Neuronal stem cell (in vitro differentiated cells): ENCODE measurements around the gene MLX.

Source experiments
- DNase-seq: peaks from one replicate; pipeline ENCODE4 v3.0.0-alpha.2; 2013; ENCODE audit warnings: low spot score
- H2AFZ ChIP-seq: one replicate; pipeline ENCODE4 v1.6.1; 2013; ENCODE audit warnings: mild to moderate bottlenecking, low read length, inconsistent platforms
- H2AK5ac ChIP-seq: 2 replicates; pipeline ENCODE4 v1.6.1; 2013; ENCODE audit warnings: low read depth, mild to moderate bottlenecking, inconsistent platforms, low read length, moderate library complexity, mixed read lengths
- H2BK120ac ChIP-seq: 2 replicates; pipeline ENCODE4 v1.6.1; 2013; ENCODE audit warnings: low read depth, mild to moderate bottlenecking, inconsistent platforms, low read length, moderate library complexity, mixed read lengths
- H2BK12ac ChIP-seq: one replicate; pipeline ENCODE4 v1.6.1; 2013; ENCODE audit warnings: low read length, inconsistent platforms
- H2BK15ac ChIP-seq: 2 replicates; pipeline ENCODE4 v1.6.1; 2013; ENCODE audit warnings: mild to moderate bottlenecking, low read length, inconsistent platforms, mixed read lengths
- H2BK5ac ChIP-seq: one replicate; pipeline ENCODE4 v1.6.1; 2013; ENCODE audit warnings: inconsistent platforms, mild to moderate bottlenecking, low read length, moderate library complexity
- H3K14ac ChIP-seq: one replicate; pipeline ENCODE4 v1.6.1; 2013; ENCODE audit warnings: low read length, inconsistent platforms
- H3K18ac ChIP-seq: 2 replicates; pipeline ENCODE4 v1.6.1; 2013; ENCODE audit warnings: low read length, inconsistent platforms
- H3K23ac ChIP-seq: 2 replicates; pipeline ENCODE4 v1.6.1; 2013; ENCODE audit warnings: low read depth, mild to moderate bottlenecking, mixed read lengths, low read length, inconsistent platforms; ENCODE audit not compliant: poor library complexity
- H3K27ac ChIP-seq: replicated peaks from 3 replicates; pipeline ENCODE4 v1.5.1; 2013; ENCODE audit warnings: low read length, inconsistent platforms
- H3K27me3 ChIP-seq, 3 experiments: 2 replicates each; pipeline ENCODE4 v1.6.1; 2013; ENCODE audit warnings: low read length in 3 of 3, mild to moderate bottlenecking in 2 of 3, inconsistent platforms in 1 of 3, low read depth in 1 of 3, mixed read lengths in 1 of 3, moderate library complexity in 1 of 3; ENCODE audit not compliant: control insufficient read depth in 3 of 3, insufficient read depth in 3 of 3
- H3K36me3 ChIP-seq, 2 donors: replicated peaks in 1 of 2; 2 replicates each; pipeline ENCODE4 v1.6.1; 2013; ENCODE audit warnings: low read length in 2 of 2; ENCODE audit not compliant: control insufficient read depth in 2 of 2, insufficient read depth in 2 of 2
- H3K4ac ChIP-seq: 2 replicates; pipeline ENCODE4 v1.6.1; 2013; ENCODE audit warnings: inconsistent platforms, mild to moderate bottlenecking, low read length, moderate library complexity
- H3K4me1 ChIP-seq, 2 donors: 1 replicate in 1 of 2; 2 replicates in 1 of 2; pipeline ENCODE4 v1.6.1; 2013; ENCODE audit warnings: low read length in 2 of 2, low read depth in 1 of 2; ENCODE audit not compliant: control insufficient read depth in 2 of 2, insufficient read depth in 1 of 2
- H3K4me2 ChIP-seq: one replicate; pipeline ENCODE4 v1.6.1; 2013; ENCODE audit warnings: mild to moderate bottlenecking, low read length, inconsistent platforms; ENCODE audit not compliant: insufficient read depth, poor library complexity, severe bottlenecking
- H3K4me3 ChIP-seq, 2 donors: 2 replicates each; pipeline ENCODE4 v1.5.1; 2013; ENCODE audit warnings: low read length in 2 of 2, mild to moderate bottlenecking in 2 of 2, inconsistent platforms in 1 of 2, moderate library complexity in 1 of 2
- H3K79me1 ChIP-seq: one replicate; pipeline ENCODE4 v1.6.1; 2013; ENCODE audit warnings: low read depth, mild to moderate bottlenecking, inconsistent platforms, low read length, moderate library complexity
- H3K9ac ChIP-seq: one replicate; pipeline ENCODE4 v1.6.1; 2013; ENCODE audit warnings: mild to moderate bottlenecking, low read depth, low read length, inconsistent platforms; ENCODE audit not compliant: poor library complexity
- H3K9me3 ChIP-seq, 2 donors: replicated peaks in 1 of 2; 2 replicates each; pipeline versions ENCODE3 to v1.6.1; 2013; ENCODE audit warnings: low read length in 2 of 2, mild to moderate bottlenecking in 2 of 2, inconsistent platforms in 1 of 2, low read depth in 1 of 2, mixed read lengths in 1 of 2, moderate library complexity in 1 of 2; ENCODE audit not compliant: control insufficient read depth in 2 of 2, insufficient read depth in 1 of 2
- H4K8ac ChIP-seq: one replicate; pipeline ENCODE4 v1.6.1; 2013; ENCODE audit warnings: low read depth, mild to moderate bottlenecking, inconsistent platforms, low read length, moderate library complexity
- H4K91ac ChIP-seq: one replicate; pipeline ENCODE4 v1.6.1; 2013; ENCODE audit warnings: low read length, low read depth, mild to moderate bottlenecking, inconsistent platforms; ENCODE audit not compliant: poor library complexity
- WGBS, 2 donors: extraction: QIAGEN DNeasy Blood & Tissue Kit; methylation state at CpG; one replicate each; pipeline ENCODE4 v1.1.7; 2013; ENCODE audit warnings: missing lambda C conversion rate in 2 of 2, mixed read lengths in 1 of 2; ENCODE audit not compliant: insufficient read length in 2 of 2, insufficient replicate concordance in 1 of 2; ENCODE audit errors: extremely low coverage in 2 of 2; 5-methylcytosine and 5-hydroxymethylcytosine counted together

The MLX gene

GRCh38 chr17:42562388-42563142 lies 4.3 kb upstream of the MLX start:
- no peak for DNase-seq
- H3K14ac ChIP-seq: no peak overlapping the region
- H3K23ac ChIP-seq: peak overlapping the region; percentile 57
- H3K4me1 ChIP-seq: peaks cover 12 to 14% of the 10 kb centered on the region in 2 donors
- peak overlapping the region; percentile 94 for H3K9ac ChIP-seq
- H2BK5ac ChIP-seq: peak overlapping the region; percentile 58
- no peak overlapping the region for H4K91ac ChIP-seq
- H2BK120ac ChIP-seq: no peak overlapping the region
- H3K9me3 ChIP-seq: no peaks in the 10 kb centered on the region
- peaks cover 19% of the 10 kb centered on the region for H3K79me1 ChIP-seq
- WGBS, 2 donors: no CpG with 5 or more reads among the region's 48 CpGs
- H3K4me2 ChIP-seq: peak overlapping the region; percentile 94
- no peak overlapping the region for H3K4ac ChIP-seq
- peak overlapping the region; percentile 85 for H2AFZ ChIP-seq
- H4K8ac ChIP-seq: no peak overlapping the region
- peak overlapping the region; percentile 64 for H3K27ac ChIP-seq
- H2AK5ac ChIP-seq: peak overlapping the region; percentile 41
- no peak overlapping the region for H3K18ac ChIP-seq
- H3K27me3 ChIP-seq: no peaks in the 10 kb centered on the region
- no peak overlapping the region for H2BK12ac ChIP-seq
- no peak overlapping the region for H2BK15ac ChIP-seq
- H3K36me3 ChIP-seq: peaks cover 21 to 34% of the 10 kb centered on the region in 2 donors
- H3K4me3 ChIP-seq: peak overlapping the region; percentile 66 to 92

DNA sequence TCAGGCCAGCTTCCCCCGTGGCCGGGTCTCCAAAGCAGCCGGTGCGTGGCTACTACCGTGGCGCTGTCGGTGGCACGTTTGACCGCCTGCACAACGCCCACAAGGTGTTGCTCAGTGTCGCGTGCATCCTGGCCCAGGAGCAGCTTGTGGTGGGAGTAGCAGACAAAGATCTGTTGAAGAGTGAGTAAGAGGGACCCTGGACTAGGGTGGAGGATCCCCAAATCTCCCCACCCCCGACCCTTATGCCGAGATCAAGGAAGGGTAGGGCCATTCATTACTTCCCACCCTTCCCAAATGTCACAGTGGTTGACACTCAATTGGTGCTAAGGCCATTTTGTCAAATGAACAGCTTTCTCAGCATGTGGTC lies 3.8 kb upstream of the MLX start:
- Histone ChIP-seq H2BK15ac (no peak overlapping the region), H2BK120ac (no peak overlapping the region), H2AK5ac (no peak overlapping the region), H2BK5ac (no peak overlapping the region), H2AFZ (no peak overlapping the region), H3K4me3 (peak overlapping the region; percentile 66 to 92), H3K36me3 (peaks cover 21 to 35% of the 10 kb centered on the region in 2 donors), H3K9ac (no peak overlapping the region), H3K9me3 (no peaks in the 10 kb centered on the region), H3K4me2 (peak overlapping the region; percentile 94), H3K27me3 (no peaks in the 10 kb centered on the region), H3K79me1 (peaks cover 21% of the 10 kb centered on the region), H3K18ac (no peak overlapping the region), H3K4me1 (peaks cover 15 to 16% of the 10 kb centered on the region in 2 donors), H4K8ac (no peak overlapping the region), H4K91ac (no peak overlapping the region), H3K4ac (no peak overlapping the region), H3K14ac (no peak overlapping the region), H3K27ac (no peak overlapping the region), H2BK12ac (no peak overlapping the region), H3K23ac (no peak overlapping the region)
- DNase-seq: no peak
- WGBS, 2 donors: no CpG with 5 or more reads among the region's 14 CpGs

DNA sequence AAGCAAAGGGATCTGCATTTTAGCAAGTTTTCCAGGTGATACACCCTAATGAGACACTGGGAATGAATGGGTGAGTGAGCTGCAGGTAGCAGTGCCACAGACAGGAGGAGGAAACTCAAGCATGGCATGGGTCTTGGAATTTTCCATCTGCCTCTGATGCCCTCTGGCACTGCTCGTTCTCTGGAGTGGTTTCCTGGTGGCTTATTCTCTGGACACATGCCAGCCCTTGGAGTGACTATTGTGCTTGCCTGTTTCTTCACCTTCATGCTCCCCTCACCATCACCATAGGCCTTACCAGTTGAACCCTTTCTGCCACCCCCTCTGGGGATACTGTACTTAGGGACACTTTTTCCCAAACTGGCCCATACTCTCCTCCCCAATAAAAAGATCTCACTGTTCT lies 3.4 kb upstream of the MLX start:
- no peak overlapping the region for H4K91ac ChIP-seq
- DNase-seq: no peak
- peaks cover 22 to 39% of the 10 kb centered on the region in 2 donors for H3K36me3 ChIP-seq
- no peak overlapping the region for H3K23ac ChIP-seq
- no peak overlapping the region for H2BK15ac ChIP-seq
- H3K4me2 ChIP-seq: no peak overlapping the region
- H2BK120ac ChIP-seq: no peak overlapping the region
- H2AFZ ChIP-seq: no peak overlapping the region
- H4K8ac ChIP-seq: no peak overlapping the region
- H2BK12ac ChIP-seq: no peak overlapping the region
- H3K27ac ChIP-seq: no peak overlapping the region
- H2AK5ac ChIP-seq: no peak overlapping the region
- no peak overlapping the region for H3K18ac ChIP-seq
- peak overlapping the region in 1 of 2 donors; percentile 66 for H3K4me3 ChIP-seq
- peaks cover 22% of the 10 kb centered on the region for H3K79me1 ChIP-seq
- H2BK5ac ChIP-seq: no peak overlapping the region
- no peaks in the 10 kb centered on the region for H3K9me3 ChIP-seq
- no peak overlapping the region for H3K4ac ChIP-seq
- peaks cover 15 to 16% of the 10 kb centered on the region in 2 donors for H3K4me1 ChIP-seq
- H3K27me3 ChIP-seq: no peaks in the 10 kb centered on the region
- no peak overlapping the region for H3K14ac ChIP-seq
- no CpG with 5 or more reads among the region's 1 CpG for WGBS, 2 donors
- H3K9ac ChIP-seq: no peak overlapping the region

- Histone ChIP-seq H3K36me3 (peaks cover 23 to 43% of the 10 kb centered on the region in 2 donors), H3K4ac (no peak overlapping the region), H2BK120ac (no peak overlapping the region), H3K18ac (no peak overlapping the region), H3K23ac (no peak overlapping the region), H3K27me3 (no peaks in the 10 kb centered on the region), H2AFZ (no peak overlapping the region), H3K4me1 (peaks cover 15 to 16% of the 10 kb centered on the region in 2 donors), H2BK12ac (no peak overlapping the region), H3K9me3 (no peaks in the 10 kb centered on the region), H2BK5ac (no peak overlapping the region), H4K8ac (no peak overlapping the region), H2AK5ac (no peak overlapping the region), H3K27ac (no peak overlapping the region), H4K91ac (no peak overlapping the region), H2BK15ac (no peak overlapping the region), H3K4me3 (peak overlapping the region in 1 of 2 donors; percentile 66), H3K4me2 (no peak overlapping the region), H3K14ac (no peak overlapping the region), H3K9ac (no peak overlapping the region), H3K79me1 (peaks cover 24% of the 10 kb centered on the region)
- WGBS, 2 donors: no CpG with 5 or more reads among the region's 9 CpGs
- no peak for DNase-seq
These were observed 3.0 kb upstream of the MLX start for GRCh38 chr17:42563950-42564349.
